HG03064 (cell line): ENCODE measurements around the gene COLEC12.

Experiments used
- ATAC-seq: cut with Tn5 transposase; IDR thresholded peaks from one replicate; pipeline ENCODE4 v1.9.1; 2021; ENCODE audit warnings: low read depth; ENCODE audit not compliant: unreplicated experiment

COLEC12 gene

GRCh38 chr18:476251-476664 is 24.2 kb downstream of the COLEC12 start:
- ATAC-seq: no peak

GRCh38 chr18:475202-476031 is 25.1 kb downstream of the COLEC12 start:
- no peak for ATAC-seq

GRCh38 chr18:474416-474815 is 26.1 kb downstream of the COLEC12 start:
- ATAC-seq: no peak

GRCh38 chr18:473802-474201 is 26.7 kb downstream of the COLEC12 start:
- no peak for ATAC-seq

- ATAC-seq: no peak
These were observed 28.8 kb downstream of the COLEC12 start for GRCh38 chr18:471716-472115.

- ATAC-seq: no peak
These were observed 29.6 kb downstream of the COLEC12 start for GRCh38 chr18:470661-471501.

- no peak for ATAC-seq
These were observed 31.3 kb downstream of the COLEC12 start for GRCh38 chr18:468955-469790.

GRCh38 chr18:463827-464541 is 36.5 kb downstream of the COLEC12 start:
- no peak for ATAC-seq

- ATAC-seq: no peak
These were observed 37.1 kb downstream of the COLEC12 start for GRCh38 chr18:463403-463802.

- ATAC-seq: no peak
These were observed 38.7 kb downstream of the COLEC12 start for GRCh38 chr18:461762-462161.

GRCh38 chr18:460791-461190 is 39.7 kb downstream of the COLEC12 start:
- no peak for ATAC-seq

- no peak for ATAC-seq
These were observed 40.5 kb downstream of the COLEC12 start for GRCh38 chr18:459814-460593.

- ATAC-seq: no peak
These were observed 42.7 kb downstream of the COLEC12 start for GRCh38 chr18:457521-458412.

GRCh38 chr18:457140-457519 is 43.4 kb downstream of the COLEC12 start:
- ATAC-seq: no peak

GRCh38 chr18:456361-457139 is 44.0 kb downstream of the COLEC12 start:
- ATAC-seq: no peak

- ATAC-seq: no peak
These were observed 47.1 kb downstream of the COLEC12 start for GRCh38 chr18:453400-453799.

GRCh38 chr18:452816-453215 is 47.7 kb downstream of the COLEC12 start:
- no peak for ATAC-seq

GRCh38 chr18:449374-449773 is 51.1 kb downstream of the COLEC12 start:
- ATAC-seq: no peak
